GM19324 (cell line): ENCODE data around the gene MAST4.
A peak's percentile ranks its signal among the peaks of the same experiment; 100 is the strongest.

Experiments used
- ATAC-seq: cut with Tn5 transposase; IDR thresholded peaks from one replicate; pipeline ENCODE4 v1.9.1; 2021; ENCODE audit warnings: mild to moderate bottlenecking, moderate library complexity; ENCODE audit not compliant: unreplicated experiment, low FRiP score

Gene MAST4

DNA sequence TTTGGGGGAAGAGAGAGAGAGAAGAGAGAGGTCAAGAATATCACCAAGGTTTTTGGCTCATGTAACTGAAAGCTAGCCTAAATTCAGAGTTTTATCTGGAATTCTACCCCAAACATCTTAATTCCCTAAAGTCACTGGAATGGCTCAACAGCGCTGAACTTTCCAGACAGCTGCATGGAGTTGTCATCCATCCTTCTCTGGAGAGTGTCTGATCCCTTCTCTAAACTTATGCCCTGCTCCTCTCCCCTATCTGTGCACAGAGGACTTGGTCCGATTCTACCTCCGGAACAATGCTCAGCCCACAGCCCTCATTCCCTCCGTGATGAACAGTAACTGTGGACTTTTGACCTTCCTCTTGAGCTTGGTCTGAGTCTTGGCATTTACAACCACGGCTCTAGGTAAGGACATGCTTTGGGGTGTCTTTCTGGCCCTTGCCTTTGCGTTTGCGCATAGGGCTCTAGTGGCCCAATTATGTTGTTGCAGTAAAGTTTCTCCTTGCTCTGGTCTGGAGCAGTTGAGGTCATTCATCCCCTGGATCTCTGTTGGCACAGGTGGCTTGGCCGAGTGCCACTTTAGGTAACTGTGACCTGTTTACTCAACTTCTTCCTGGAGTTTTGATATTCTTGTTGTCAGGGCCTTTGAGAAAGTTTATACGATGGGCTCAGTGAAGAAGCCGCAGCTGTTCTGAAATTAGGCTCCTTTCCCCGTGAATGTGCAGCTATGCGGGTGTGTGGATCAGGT lies 618.7 kb downstream of the MAST4 start:
- ATAC-seq = no peak

DNA sequence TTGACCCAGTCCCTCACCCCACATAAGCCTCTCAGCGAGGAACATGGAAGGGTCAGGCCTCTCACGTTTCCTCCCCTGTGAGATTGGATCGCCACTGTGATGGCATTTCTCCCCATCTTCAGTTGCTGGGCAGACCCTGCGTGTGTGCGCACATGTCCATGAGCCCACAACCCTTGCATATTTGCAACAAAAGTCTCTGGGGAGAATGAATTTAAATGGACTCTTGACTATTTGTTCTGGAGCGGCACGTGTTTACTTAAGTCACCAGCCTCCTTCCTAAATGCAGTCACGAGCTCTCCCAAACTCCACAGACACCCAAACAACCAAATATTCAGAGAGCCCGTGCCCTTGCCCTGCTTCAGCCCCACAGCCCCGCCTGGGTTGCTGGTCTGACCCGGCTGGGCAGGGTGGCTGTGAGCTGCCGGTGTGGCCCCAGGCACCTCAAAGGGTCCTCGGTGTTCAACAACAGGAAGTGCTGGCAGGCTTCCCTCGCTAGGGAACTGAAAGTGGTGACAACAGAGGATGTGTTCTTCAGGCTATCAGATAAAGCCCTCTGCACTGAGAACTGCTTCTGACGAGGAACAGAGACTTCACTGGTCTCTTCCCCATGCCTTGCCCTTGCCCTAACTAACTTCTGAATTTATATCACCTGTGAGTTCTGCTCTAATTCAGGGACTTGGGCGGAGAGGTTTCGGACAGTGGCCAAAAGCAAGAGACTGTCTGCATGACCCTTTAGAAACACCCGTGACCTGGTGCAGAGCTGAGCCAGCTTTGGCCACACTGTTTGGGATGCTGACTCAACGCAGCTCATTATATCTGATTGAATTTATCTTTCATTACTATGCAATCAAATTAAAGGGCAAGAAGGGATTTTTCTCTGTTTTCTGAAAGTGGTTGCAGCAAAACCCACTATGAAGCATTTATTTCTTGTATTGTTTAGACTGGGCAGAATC lies 619.6 kb downstream of the MAST4 start:
- ATAC-seq = peak; percentile 100

GRCh38 chr5:67216564-67216963 lies 620.4 kb downstream of the MAST4 start:
- no peak for ATAC-seq
